Measurements from ENCODE around the gene AGAP1.
A peak's percentile ranks its signal among the peaks of the same experiment; 100 is the strongest.

Gene AGAP1

GRCh38 chr2:236034974-236035373, 541.1 kb downstream of the AGAP1 start:
- DNase-seq, result no peak

- DNase-seq, result no peak
Observed at GRCh38 chr2:236036045-236036444, 542.2 kb downstream of the AGAP1 start.

GRCh38 chr2:236038096-236038495, 544.3 kb downstream of the AGAP1 start:
- DNase-seq, result no peak

GRCh38 chr2:236040600-236041328, 546.9 kb downstream of the AGAP1 start:
- DNase-seq, result no peak

DNA sequence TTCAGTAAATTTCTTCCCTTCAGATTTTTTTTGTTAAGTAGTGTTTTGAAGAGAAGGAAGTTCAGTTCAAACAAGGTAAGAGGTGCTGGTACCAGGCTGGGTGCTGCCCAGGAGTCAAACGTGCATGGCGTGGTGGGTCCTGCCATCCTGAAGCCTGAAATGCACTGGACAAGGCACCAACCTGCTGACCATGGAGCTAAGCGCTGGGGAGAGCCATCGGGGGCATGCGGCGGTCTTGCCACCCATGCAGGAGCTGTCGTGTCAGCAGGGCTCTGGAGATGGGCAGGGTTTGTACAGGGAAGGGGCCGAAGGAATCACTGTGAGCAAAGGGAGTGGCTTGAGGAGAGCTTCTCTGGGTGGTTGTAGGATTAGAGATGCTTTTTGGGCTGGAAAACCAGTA, 547.8 kb downstream of the AGAP1 start:
- DNase-seq, result no peak

GRCh38 chr2:236042087-236042486, 548.2 kb downstream of the AGAP1 start:
- DNase-seq, result no peak

- DNase-seq, result no peak
Observed at GRCh38 chr2:236044191-236044590, 550.3 kb downstream of the AGAP1 start.

- DNase-seq, result no peak
Observed at GRCh38 chr2:236045251-236046235, 551.7 kb downstream of the AGAP1 start.

DNA sequence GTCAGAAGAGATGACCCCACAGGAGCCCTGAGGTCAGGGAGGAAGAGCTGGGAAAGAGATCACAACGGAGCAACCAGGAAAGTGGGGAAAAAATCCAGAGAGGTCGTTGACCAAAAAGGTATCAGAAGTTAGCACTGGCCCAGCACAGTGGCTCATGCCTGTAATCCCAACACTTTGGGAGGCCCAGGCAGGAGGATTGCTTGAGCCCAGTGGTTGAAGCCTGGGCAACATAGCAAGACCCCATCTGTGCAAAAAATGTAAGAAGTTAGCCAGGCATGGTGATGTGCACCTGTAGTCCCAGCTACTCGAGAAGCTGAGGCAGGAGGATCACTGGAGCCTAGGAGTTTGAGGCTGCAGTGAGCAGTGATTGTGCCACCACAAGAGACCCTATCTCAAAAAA, 552.9 kb downstream of the AGAP1 start:
- DNase-seq, result no peak

GRCh38 chr2:236047176-236047575, 553.3 kb downstream of the AGAP1 start:
- no peak for DNase-seq

DNA sequence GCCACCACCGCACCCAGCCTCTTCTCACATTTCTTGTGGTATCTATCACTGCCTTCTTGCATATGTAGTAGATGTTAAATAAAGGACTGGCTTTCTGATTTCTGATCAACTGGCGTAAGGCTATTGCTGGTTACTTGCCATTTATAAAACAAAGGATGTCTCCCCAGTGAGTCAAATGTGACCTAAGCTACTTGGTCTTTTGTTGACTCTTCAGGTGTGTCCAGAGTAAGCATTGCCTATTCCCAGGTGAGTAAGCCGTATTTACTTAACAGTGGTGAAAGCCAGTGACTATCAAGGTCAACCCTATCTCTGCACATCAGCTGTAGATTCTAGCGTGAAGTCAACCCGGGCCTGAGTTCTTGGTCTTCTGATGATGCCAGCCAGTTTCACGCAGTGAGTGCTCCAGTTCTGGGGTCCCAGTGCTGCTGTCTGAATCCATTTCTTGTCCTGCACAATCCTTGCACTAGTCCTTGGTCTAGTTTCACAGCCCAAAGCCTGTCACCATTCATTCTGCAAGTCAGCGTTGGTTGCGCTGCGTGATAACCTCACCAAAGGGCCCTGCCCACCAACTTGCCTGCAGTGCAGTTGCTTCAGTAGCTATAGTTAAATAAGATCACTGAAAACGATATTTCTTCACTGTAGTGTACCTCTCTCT, 554.2 kb downstream of the AGAP1 start:
- DNase-seq, result no peak

GRCh38 chr2:236049981-236050380, 556.1 kb downstream of the AGAP1 start:
- DNase-seq, result peak; percentile 66

DNA sequence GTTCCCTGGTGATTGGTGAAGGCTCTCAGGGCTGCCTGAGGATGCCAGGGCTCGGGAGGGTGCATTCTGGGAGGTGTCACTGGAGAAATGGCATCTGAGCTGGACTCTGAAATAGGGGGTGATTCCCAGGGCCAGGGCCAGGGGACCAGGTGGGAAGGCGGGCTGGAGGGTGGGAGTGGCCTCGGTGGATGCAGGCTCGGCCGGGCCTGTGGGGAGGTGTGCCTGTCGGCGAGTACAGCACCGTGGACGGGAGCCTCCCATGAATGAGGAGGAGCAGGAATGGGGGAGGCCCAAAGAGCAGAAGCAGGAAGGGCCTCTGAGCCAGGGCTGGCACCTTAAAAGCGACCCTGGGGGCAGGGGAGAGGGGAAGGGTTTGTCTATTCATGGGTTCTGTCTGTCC, 557.5 kb downstream of the AGAP1 start:
- DNase-seq, result no peak

GRCh38 chr2:236051806-236052205, 558.0 kb downstream of the AGAP1 start:
- no peak for DNase-seq

- no peak for DNase-seq
Observed at GRCh38 chr2:236052206-236052605, 558.4 kb downstream of the AGAP1 start.

GRCh38 chr2:236052926-236053821, 559.3 kb downstream of the AGAP1 start:
- no peak for DNase-seq

DNA sequence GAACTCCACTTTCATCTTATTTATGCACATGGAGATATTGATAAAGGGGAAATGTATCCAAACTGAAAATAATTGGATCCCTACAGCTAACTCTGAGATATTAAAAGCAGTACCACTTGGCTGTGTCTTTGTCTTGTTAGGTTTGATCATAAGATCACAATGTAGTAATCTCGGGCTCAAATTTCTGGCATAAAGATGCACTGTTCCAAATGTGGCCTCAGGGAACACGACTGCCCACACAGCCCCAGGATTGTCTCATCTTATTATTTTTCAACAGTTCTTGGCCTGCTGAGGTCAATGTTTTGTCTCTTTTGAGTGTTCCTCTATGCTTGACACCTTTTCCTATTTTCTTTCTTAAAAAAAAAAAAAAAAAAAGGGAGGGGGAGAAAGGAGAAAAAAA, 560.3 kb downstream of the AGAP1 start:
- DNase-seq, result no peak

GRCh38 chr2:236054621-236055305, 560.9 kb downstream of the AGAP1 start:
- no peak for DNase-seq

DNA sequence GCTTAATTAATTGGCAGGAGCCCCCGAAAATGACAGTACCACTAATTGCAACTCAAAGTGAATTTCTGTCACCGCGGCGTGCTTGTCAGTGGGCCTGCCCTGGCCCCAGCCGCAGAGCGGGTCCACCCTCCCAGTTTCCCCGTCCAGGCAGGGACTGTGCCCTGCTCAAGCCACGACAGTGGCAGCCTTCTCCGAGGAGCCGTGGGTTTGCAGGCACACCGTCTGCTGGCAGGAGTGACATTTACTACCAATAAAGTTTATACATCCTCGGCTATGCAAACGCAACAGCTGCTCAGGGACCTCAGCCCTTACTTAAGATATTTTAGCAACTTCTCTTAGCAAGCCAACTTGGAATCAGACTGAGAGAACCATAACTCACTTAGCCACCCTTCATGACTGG, 561.6 kb downstream of the AGAP1 start:
- no peak for DNase-seq

DNA sequence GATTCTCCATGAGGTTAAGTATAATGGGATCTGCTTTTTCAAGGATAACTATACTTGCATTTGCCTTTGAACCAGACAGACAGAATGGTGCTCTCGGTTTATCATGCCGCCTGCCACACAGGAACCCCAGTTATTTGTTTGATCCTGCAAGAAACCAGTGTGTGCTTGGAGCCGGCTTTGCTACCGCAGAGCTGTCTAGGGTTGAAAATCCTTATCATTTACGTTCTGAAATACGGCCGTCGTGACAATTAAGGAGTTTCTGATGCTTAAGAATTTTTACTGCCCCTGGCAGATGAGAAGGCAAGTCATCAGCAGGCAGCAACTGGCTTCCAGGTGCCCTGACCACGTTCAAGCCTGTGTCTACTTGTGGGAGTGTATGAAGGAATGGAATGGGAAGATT, 562.3 kb downstream of the AGAP1 start:
- no peak for DNase-seq

DNA sequence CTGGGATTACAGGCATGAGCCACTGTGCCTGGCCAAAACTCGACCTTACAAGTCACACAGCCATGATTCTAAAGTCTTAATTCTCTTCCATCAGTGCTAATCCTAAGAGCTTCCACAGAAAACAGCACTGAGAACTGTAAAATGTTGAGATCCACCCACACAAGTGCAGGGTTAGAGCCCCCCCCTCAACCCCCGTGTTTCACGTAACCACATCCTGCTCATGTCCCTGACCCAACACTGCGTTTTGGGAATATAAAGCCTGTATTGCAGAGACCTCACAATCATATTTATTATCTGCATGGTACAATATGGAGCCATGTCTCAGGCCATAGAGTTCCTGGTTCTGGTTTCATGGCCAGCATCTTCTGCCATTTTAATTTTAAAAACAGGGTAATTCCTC, 563.5 kb downstream of the AGAP1 start:
- DNase-seq, result no peak

DNA sequence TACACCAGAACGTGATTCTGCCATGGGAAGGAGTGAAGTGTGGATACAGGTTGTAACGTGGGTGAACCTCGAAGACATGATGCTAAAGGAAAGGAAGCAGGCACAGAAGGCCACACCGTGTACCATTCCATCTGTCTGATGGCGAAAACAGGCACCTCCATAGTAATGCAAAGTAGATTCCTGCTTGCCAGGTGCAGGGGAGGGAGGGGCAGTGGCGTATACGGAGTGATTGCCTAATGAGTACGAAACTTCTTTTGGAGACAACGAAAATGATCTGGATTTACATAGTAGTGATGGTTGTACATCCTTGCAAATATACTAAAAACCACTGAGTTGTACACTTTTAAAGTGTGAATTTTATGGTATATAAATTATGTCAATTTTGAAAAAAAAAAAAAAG, 567.7 kb downstream of the AGAP1 start:
- DNase-seq, result no peak

Measured in activated CD4-positive, alpha-beta T cell treated with anti-CD3 and anti-CD28 coated beads, Interleukin-2, Interleukin-6, amounts not matched to agents 100 ng/mL and 50 ng/mL, durations not matched to agents 16 hours and 8 hours (primary cell).